Mesothelial cell of epicardium (in vitro differentiated cells): ENCODE measurements around the gene EYA3. TPM values are rescaled to one million over a fixed set of nuclear protein-coding genes. Genes with fewer than 3 reads are reported as not detected.

Experiments
- DNase-seq, 2 experiments: peaks; one replicate each; pipeline ENCODE4 v3.0.0; 2021; ENCODE audit warnings: low spot score in 2 of 2; ENCODE audit not compliant: unreplicated experiment in 2 of 2
- H3K27ac Mint-ChIP-seq: 2 replicates; pipeline ENCODE4 v1.8.0; 2021; ENCODE audit warnings: mixed read lengths
- H3K27me3 Mint-ChIP-seq: 2 replicates; pipeline ENCODE4 v1.8.0; 2021; ENCODE audit warnings: low read depth, mixed read lengths
- H3K36me3 Mint-ChIP-seq: 2 replicates; pipeline ENCODE4 v1.8.0; 2021; ENCODE audit warnings: mixed read lengths
- H3K4me1 Mint-ChIP-seq: 2 replicates; pipeline ENCODE4 v1.8.0; 2021; ENCODE audit warnings: mixed read lengths
- H3K4me3 Mint-ChIP-seq: 2 replicates; pipeline ENCODE4 v1.8.0; 2021; ENCODE audit warnings: mild to moderate bottlenecking, moderate library complexity, mixed read lengths
- H3K9me3 Mint-ChIP-seq: 2 replicates; pipeline ENCODE4 v1.8.0; 2021; ENCODE audit warnings: mixed read lengths
- CTCF ChIP-seq: fragments of 200-600 bp; sonication (generic); IDR thresholded peaks from one replicate; pipeline ENCODE4 v1.5.0; 2021; ENCODE audit warnings: antibody characterized with exemption; ENCODE audit not compliant: unreplicated experiment
- total RNA-seq: library from RNA; stranded (reverse); gene quantifications from 3 replicates; pipeline ENCODE4 v1.2.1, GENCODE V29; 2021

The EYA3 gene
- total RNA-seq, 1 donor from 2014 or later: 29.3 TPM

GRCh38 chr1:27958513-27958912 is 129.9 kb downstream of the EYA3 start:
- TF ChIP-seq CTCF: no peak
- H3K27ac Mint-ChIP-seq: no peak overlapping the region
- H3K4me3 Mint-ChIP-seq: no peak overlapping the region
- no peaks in the 10 kb centered on the region for H3K9me3 Mint-ChIP-seq
- DNase-seq: no peak
- peaks cover 3% of the 10 kb centered on the region for H3K36me3 Mint-ChIP-seq
- peaks cover 24% of the 10 kb centered on the region for H3K4me1 Mint-ChIP-seq
- H3K27me3 Mint-ChIP-seq: no peaks in the 10 kb centered on the region

- peaks cover 24% of the 10 kb centered on the region for H3K4me1 Mint-ChIP-seq
- H3K27me3 Mint-ChIP-seq: no peaks in the 10 kb centered on the region
- no peak for TF ChIP-seq CTCF
- no peaks in the 10 kb centered on the region for H3K9me3 Mint-ChIP-seq
- DNase-seq: no peak
- H3K27ac Mint-ChIP-seq: no peak overlapping the region
- no peak overlapping the region for H3K4me3 Mint-ChIP-seq
- peaks cover under 1% of the 10 kb centered on the region for H3K36me3 Mint-ChIP-seq
Measured at GRCh38 chr1:27957655-27958054, 130.8 kb downstream of the EYA3 start.

- Mint-ChIP-seq H3K9me3 (no peaks in the 10 kb centered on the region), H3K36me3 (no peaks in the 10 kb centered on the region), H3K27me3 (no peaks in the 10 kb centered on the region), H3K4me3 (no peak overlapping the region), H3K4me1 (peaks cover 21% of the 10 kb centered on the region), H3K27ac (no peak overlapping the region)
- no peak for TF ChIP-seq CTCF
- no peak for DNase-seq
Measured at GRCh38 chr1:27956761-27957160, 131.6 kb downstream of the EYA3 start.

- DNase-seq: no peak
- Mint-ChIP-seq H3K27ac (no peak overlapping the region), H3K36me3 (no peaks in the 10 kb centered on the region), H3K9me3 (no peaks in the 10 kb centered on the region), H3K27me3 (no peaks in the 10 kb centered on the region), H3K4me1 (peaks cover 9% of the 10 kb centered on the region), H3K4me3 (no peak overlapping the region)
- no peak for TF ChIP-seq CTCF
Measured at GRCh38 chr1:27955076-27955475, 133.3 kb downstream of the EYA3 start.

- TF ChIP-seq CTCF: no peak
- Mint-ChIP-seq H3K36me3 (no peaks in the 10 kb centered on the region), H3K27ac (no peak overlapping the region), H3K9me3 (no peaks in the 10 kb centered on the region), H3K4me3 (no peak overlapping the region), H3K4me1 (peaks cover 5% of the 10 kb centered on the region), H3K27me3 (no peaks in the 10 kb centered on the region)
- DNase-seq: no peak
Measured at GRCh38 chr1:27954186-27954585, 134.2 kb downstream of the EYA3 start.

- Mint-ChIP-seq H3K4me3 (no peak overlapping the region), H3K4me1 (no peaks in the 10 kb centered on the region), H3K36me3 (no peaks in the 10 kb centered on the region), H3K9me3 (no peaks in the 10 kb centered on the region), H3K27me3 (no peaks in the 10 kb centered on the region), H3K27ac (no peak overlapping the region)
- TF ChIP-seq CTCF: no peak
- no peak for DNase-seq
Measured at GRCh38 chr1:27952147-27952546, 136.3 kb downstream of the EYA3 start.
